Endothelial cell of umbilical vein (primary cell): ENCODE results near the gene XNDC1N. TPM values are rescaled to one million over a fixed set of nuclear protein-coding genes. Genes with fewer than 3 reads are reported as not detected.

Experiments used
- BruUV-seq: library from RNA; stranded (reverse); fragments of 400-500 nt; replicated peaks from 2 replicates; lab custom pipeline; 2021; lab: Mats Ljungman, UMichigan
- CTCF ChIA-PET: fragments of 300-600, 350-600 bp; sonication (Branson Sonifier 250); formaldehyde crosslinking; loops from one replicate; lab custom pipeline; 2021; ENCODE audit warnings: antibody characterized with exemption, inconsistent platforms; lab: Charles Lee
- POLR2A ChIA-PET: fragments of 300-600, 350-600 bp; sonication (Branson Sonifier 250); formaldehyde crosslinking; loops from one replicate; lab custom pipeline; 2021; ENCODE audit warnings: antibody characterized with exemption, inconsistent platforms; lab: Charles Lee
- DNase-seq: peaks from one replicate; pipeline ENCODE4 v3.0.0-alpha.2; 2011; ENCODE audit warnings: low read depth, low spot score
- FAIRE-seq: peaks from 2 replicates; lab custom pipeline; 2011; peaks lifted over from hg19 to GRCh38; lab: Jason Lieb, UNC
- H2AFZ ChIP-seq: 2 replicates; pipeline ENCODE4 v1.6.0; 2012; ENCODE audit warnings: low read depth, low read length, control low read depth, inconsistent platforms
- H3K27ac ChIP-seq: 2 replicates; pipeline ENCODE4 v1.5.1; 2011; ENCODE audit warnings: low read depth, mild to moderate bottlenecking, control low read depth, low read length, moderate library complexity; ENCODE audit not compliant: insufficient read depth
- H3K27me3 ChIP-seq, 2 experiments: 2 replicates each; pipeline versions ENCODE4 v1.6.0 to v1.6.1; 2011; ENCODE audit warnings: low read length in 2 of 2, mixed read lengths in 1 of 2; ENCODE audit not compliant: control insufficient read depth in 2 of 2, insufficient read depth in 2 of 2
- H3K36me3 ChIP-seq, 2 experiments: 2 replicates in 1 of 2; 3 replicates in 1 of 2; pipeline ENCODE4 v1.5.1; 2011; ENCODE audit warnings: low read length in 2 of 2, mild to moderate bottlenecking in 1 of 2, moderate library complexity in 1 of 2; ENCODE audit not compliant: control insufficient read depth in 2 of 2, insufficient read depth in 2 of 2; ENCODE audit errors: extremely low read depth in 1 of 2
- H3K4me1 ChIP-seq: 3 replicates; pipeline ENCODE4 v1.5.1; 2011; ENCODE audit warnings: mild to moderate bottlenecking, low read length; ENCODE audit not compliant: control insufficient read depth, insufficient read depth; ENCODE audit errors: extremely low read depth
- H3K4me2 ChIP-seq: 2 replicates; pipeline ENCODE4 v1.6.1; 2011; ENCODE audit warnings: low read length, control low read depth, mixed read lengths; ENCODE audit not compliant: insufficient read depth
- H3K4me3 ChIP-seq, 3 experiments: fragments of 200-600 bp in 1 of 3; sonication (generic), shearing (Covaris generic) in 1 of 3; replicated peaks in 1 of 3; 2 replicates each; pipeline ENCODE4 v1.5.1; 2011 to 2016; ENCODE audit warnings: control low read depth in 3 of 3, low read length in 3 of 3, mild to moderate bottlenecking in 2 of 3, inconsistent platforms in 1 of 3, low read depth in 1 of 3, moderate library complexity in 1 of 3; ENCODE audit not compliant: insufficient read depth in 1 of 3
- H3K79me2 ChIP-seq: 2 replicates; pipeline ENCODE4 v1.6.0; 2012; ENCODE audit warnings: low read length, inconsistent platforms; ENCODE audit not compliant: control insufficient read depth, insufficient read depth
- H3K9ac ChIP-seq: replicated peaks from 2 replicates; pipeline ENCODE3; 2011; ENCODE audit warnings: low read length, control low read depth; ENCODE audit not compliant: insufficient read depth; ENCODE audit errors: extremely low read depth
- H3K9me1 ChIP-seq: replicated peaks from 3 replicates; pipeline ENCODE4 v1.6.0; 2011; ENCODE audit warnings: mild to moderate bottlenecking, low read length; ENCODE audit not compliant: control insufficient read depth, insufficient read depth; ENCODE audit errors: extremely low read depth
- H3K9me3 ChIP-seq: replicated peaks from 2 replicates; pipeline ENCODE4 v1.5.1; 2012; ENCODE audit warnings: low read length, inconsistent platforms; ENCODE audit not compliant: control insufficient read depth, insufficient read depth
- H4K20me1 ChIP-seq: replicated peaks from 2 replicates; pipeline ENCODE3; 2011; ENCODE audit warnings: mild to moderate bottlenecking, low read length; ENCODE audit not compliant: control insufficient read depth, insufficient read depth; ENCODE audit errors: extremely low read depth
- CTCF ChIP-seq, 2 donors: IDR thresholded peaks; 1 replicate in 1 of 2; 2 replicates in 1 of 2; pipeline ENCODE4 v1.5.1; 2011; ENCODE audit warnings: low read length in 2 of 2, mild to moderate bottlenecking in 2 of 2, moderate library complexity in 2 of 2, control low read depth in 1 of 2, inconsistent platforms in 1 of 2, low read depth in 1 of 2; ENCODE audit not compliant: insufficient read depth in 1 of 2; ENCODE audit errors: extremely low read depth in 1 of 2
- EZH2 ChIP-seq: IDR thresholded peaks from 2 replicates; pipeline ENCODE4 v1.6.1; 2012; ENCODE audit warnings: borderline replicate concordance, low read depth, mild to moderate bottlenecking, moderate library complexity, low read length, inconsistent platforms; ENCODE audit not compliant: severe bottlenecking
- FOS ChIP-seq: IDR thresholded peaks from 2 replicates; pipeline ENCODE4 v1.6.1; 2011; ENCODE audit warnings: mild to moderate bottlenecking, low read length, moderate library complexity, borderline replicate concordance; ENCODE audit not compliant: insufficient read depth
- GATA2 ChIP-seq: IDR thresholded peaks from 2 replicates; pipeline ENCODE4 v1.7.0; 2011; ENCODE audit warnings: low read depth, mild to moderate bottlenecking, moderate library complexity, mixed read lengths, low read length; ENCODE audit not compliant: insufficient read length, insufficient read depth
- JUN ChIP-seq: IDR thresholded peaks from 2 replicates; pipeline ENCODE4 v1.6.1; 2011; ENCODE audit warnings: borderline replicate concordance, low read depth; ENCODE audit not compliant: insufficient read length, insufficient read depth
- MAX ChIP-seq: IDR thresholded peaks from 2 replicates; pipeline ENCODE4 v1.6.1; 2011; ENCODE audit not compliant: insufficient read depth, insufficient read length
- MYC ChIP-seq: IDR thresholded peaks from one replicate; pipeline ENCODE4 v1.6.1; 2011; ENCODE audit warnings: mild to moderate bottlenecking, low read depth, low read length
- POLR2A ChIP-seq: IDR thresholded peaks from 2 replicates; pipeline ENCODE4 v1.6.1; 2012; ENCODE audit warnings: low read depth, mild to moderate bottlenecking, control low read depth, low read length
- POLR2AphosphoS5 ChIP-seq: IDR thresholded peaks from 2 replicates; pipeline ENCODE4 v1.6.1; 2012; ENCODE audit warnings: low read depth, mild to moderate bottlenecking, control low read depth, low read length, moderate library complexity; ENCODE audit not compliant: insufficient read depth
- dilution Hi-C: fragments of 300-500 bp; cut with MboI; formaldehyde crosslinking; loops from one replicate; pipeline ENCODE4 v1.15.0; 2019; ENCODE audit warnings: low sequenced_read_pairs; ENCODE audit not compliant: extremely low pct_ligation_motif_present
- intact Hi-C: fragments of 100-400 bp; cut with micrococcal nuclease; formaldehyde crosslinking; loops from one replicate; pipeline ENCODE4 v1.10.0; 2022
- polyA plus RNA-seq, 4 experiments: library from polyadenylated mRNA; depleted of rRNA in 3 of 4; stranded (reverse) in 3 of 4; unstranded in 1 of 4; fragments of >200 nt; gene quantifications; 2 replicates each; pipeline versions ENCODE4 v1.2.1 to v1.2.3, GENCODE V29; 2011 to 2012; ENCODE audit warnings: missing spikeins in 1 of 4
- total RNA-seq: library from RNA; stranded (reverse); gene quantifications from 2 replicates; pipeline ENCODE4 v1.2.3, GENCODE V29; 2021

The XNDC1N gene
- total and polyA plus RNA-seq, 2 donors (not counting 3 experiments of a cell fraction or from before 2014, with no cell fraction given), result 3.5 to 9.0 TPM

- BruUV-seq, result no TSS peak
- intact Hi-C loops (loop anchor here (2.0 kb wide), 2 partner anchors 438 to 454 kb away; no protein-coding TSS in a partner anchor), dilution Hi-C loops (no loop called here)
- H4K20me1 ChIP-seq, result no peaks in the 10 kb centered on the region
- no peak overlapping the region for H3K4me2 ChIP-seq
- peaks cover 73% of the 10 kb centered on the region for H3K79me2 ChIP-seq
- no peaks in the 10 kb centered on the region for H3K9me3 ChIP-seq
- ChIA-PET CTCF (interaction anchor here (0.6 to 3.7 kb wide), 21 partner anchors 8 to 1439 kb away, joined by 3 to 38 read pairs (median 4); partner anchors contain the start of genes CLPB and XNDC1N), POLR2A (no interaction called here)
- no peak for TF ChIP-seq POLR2A
- TF ChIP-seq MAX, result no peak
- no peak for TF ChIP-seq MYC
- TF ChIP-seq POLR2AphosphoS5, result no peak
- no peak for TF ChIP-seq JUN
- no peak for TF ChIP-seq EZH2
- no peak for TF ChIP-seq CTCF (IDR thresholded peaks at IDR 0.05; ENCODE audit: extremely low read depth in 1 of 2, insufficient read depth in 1 of 2, low read depth in 1 of 2, low read length in 2 of 2)
- TF ChIP-seq FOS, result no peak
- no peak for TF ChIP-seq GATA2
- H3K9me1 ChIP-seq, result no peaks in the 10 kb centered on the region
- H3K36me3 ChIP-seq, result peaks cover 3 to 20% of the 10 kb centered on the region in 2 experiments
- H3K4me3 ChIP-seq, result no peak overlapping the region
- no peak for DNase-seq
- FAIRE-seq, result no peak
- no peaks in the 10 kb centered on the region for H3K4me1 ChIP-seq
- H3K9ac ChIP-seq, result no peak overlapping the region
- no peak overlapping the region for H3K27ac ChIP-seq
- H3K27me3 ChIP-seq, result no peaks in the 10 kb centered on the region
- no peak overlapping the region for H2AFZ ChIP-seq
These were observed 48.2 kb upstream of the XNDC1N start for GRCh38 chr11:71976551-71976950.
